GM10266 (cell line): ENCODE measurements around the gene TMA7.
"Not testable (repeated sequence)": the region's sequence is repeated elsewhere in the genome, so short reads cannot be mapped to it uniquely, and the experiment has no call there.

Experiments
- DNase-seq: peaks from one replicate; pipeline ENCODE4 v3.0.0; 2012; ENCODE audit errors: extremely low spot score
- CTCF ChIP-seq: IDR thresholded peaks from 2 replicates; pipeline ENCODE4 v1.5.1; 2012; ENCODE audit warnings: mild to moderate bottlenecking, low read depth; ENCODE audit not compliant: control insufficient read depth, insufficient read depth; ENCODE audit errors: missing control alignments

Gene TMA7

GRCh38 chr3:48478626-48479555 is 38.8 kb downstream of the TMA7 start:
- no peak for TF ChIP-seq CTCF
- no peak for DNase-seq

- not testable (repeated sequence) for DNase-seq
Observed at GRCh38 chr3:48480891-48481290, 40.8 kb downstream of the TMA7 start.

GRCh38 chr3:48482822-48483221 is 42.8 kb downstream of the TMA7 start:
- DNase-seq: not testable (repeated sequence)

- TF ChIP-seq CTCF: no peak
Observed at GRCh38 chr3:48486952-48487351, 46.9 kb downstream of the TMA7 start.

GRCh38 chr3:48492461-48493202 is 52.6 kb downstream of the TMA7 start:
- no peak for TF ChIP-seq CTCF
- no peak for DNase-seq

More at GRCh38 chr3:48486952-48487351, 46.9 kb downstream of the TMA7 start:
- no peak for DNase-seq

- DNase-seq: no peak
- TF ChIP-seq CTCF: no peak
Observed at GRCh38 chr3:48493203-48493501, 53.1 kb downstream of the TMA7 start.
